ENCODE data around the gene TMEM213. TPM values are rescaled to one million over a fixed set of nuclear protein-coding genes. Genes with fewer than 3 reads are reported as not detected.

The TMEM213 gene
- total and polyA plus RNA-seq, 2 experiments from 2014 or later = not detected

GRCh38 chr7:138816650-138817049 lies 18.9 kb downstream of the TMEM213 start:
- no peaks in the 10 kb centered on the region for H3F3A ChIP-seq (ENCODE audit: insufficient read depth)

GRCh38 chr7:138819625-138820024 lies 21.8 kb downstream of the TMEM213 start:
- Histone ChIP-seq H3K4me3 (no peak overlapping the region), H3K27me3 (replicated peaks; ENCODE audit: insufficient read depth) (no peaks in the 10 kb centered on the region), H3K27ac (no peak overlapping the region), H3K9ac (no peak overlapping the region), H3K36me3 (ENCODE audit: low read depth) (no peaks in the 10 kb centered on the region), H3K4me2 (ENCODE audit: unreplicated experiment) (no peak overlapping the region), H3K79me2 (ENCODE audit: insufficient read depth) (no peaks in the 10 kb centered on the region), H2AFZ (no peak overlapping the region), H3K9me3 (ENCODE audit: low read depth) (no peaks in the 10 kb centered on the region), H3K9me2 (ENCODE audit: insufficient read depth) (no peaks in the 10 kb centered on the region), H3K4me1 (ENCODE audit: insufficient read depth) (no peaks in the 10 kb centered on the region), H4K20me1 (ENCODE audit: insufficient read depth) (no peaks in the 10 kb centered on the region), H3F3A (ENCODE audit: insufficient read depth) (no peaks in the 10 kb centered on the region)
- WGBS, 2 experiments (ENCODE audit: low coverage in 1 of 2, low lambda C conversion rate in 2 of 2, missing lambda C conversion rate in 2 of 2) = 50 to 52% methylated on average over 3 of the region's 3 CpGs
- DNase-seq = no peak
- in situ Hi-C loops (cut with MboI) = no loop called here
- no peak for TF ChIP-seq EZH2phosphoT487 (IDR thresholded peaks at IDR 0.05; ENCODE audit: insufficient read depth, low read depth)
- TF ChIP-seq EZH2 (IDR thresholded peaks at IDR 0.05; ENCODE audit: insufficient read depth, poor library complexity, severe bottlenecking) = no peak

More at GRCh38 chr7:138816650-138817049, 18.9 kb downstream of the TMEM213 start:
- Histone ChIP-seq H3K9me2 (ENCODE audit: insufficient read depth) (no peaks in the 10 kb centered on the region), H3K27me3 (replicated peaks; ENCODE audit: insufficient read depth) (0 out of 2 replicates have a peak, but pooled peaks cover 6% of the 10 kb centered on the region), H3K79me2 (ENCODE audit: insufficient read depth) (no peaks in the 10 kb centered on the region), H2AFZ (no peak overlapping the region), H3K36me3 (ENCODE audit: low read depth) (no peaks in the 10 kb centered on the region), H3K4me2 (ENCODE audit: unreplicated experiment) (no peak overlapping the region), H3K9ac (no peak overlapping the region), H4K20me1 (ENCODE audit: insufficient read depth) (no peaks in the 10 kb centered on the region), H3K4me1 (ENCODE audit: insufficient read depth) (no peaks in the 10 kb centered on the region), H3K9me3 (ENCODE audit: low read depth) (no peaks in the 10 kb centered on the region), H3K27ac (no peak overlapping the region), H3K4me3 (no peak overlapping the region)
- TF ChIP-seq EZH2phosphoT487 (IDR thresholded peaks at IDR 0.05; ENCODE audit: insufficient read depth, low read depth) (no peak), EZH2 (IDR thresholded peaks at IDR 0.05; ENCODE audit: insufficient read depth, poor library complexity, severe bottlenecking) (no peak)
- no peak for DNase-seq
- WGBS, 2 experiments (ENCODE audit: low coverage in 1 of 2, low lambda C conversion rate in 2 of 2, missing lambda C conversion rate in 2 of 2) = 26 to 27% methylated on average over 1 of the region's 1 CpG
- in situ Hi-C loops (cut with MboI) = no loop called here

GRCh38 chr7:138821912-138822311 lies 24.1 kb downstream of the TMEM213 start:
- Histone ChIP-seq H3K9ac (no peak overlapping the region), H3K4me2 (ENCODE audit: unreplicated experiment) (no peak overlapping the region), H3K27me3 (replicated peaks; ENCODE audit: insufficient read depth) (no peaks in the 10 kb centered on the region), H3K4me1 (ENCODE audit: insufficient read depth) (no peaks in the 10 kb centered on the region), H3F3A (ENCODE audit: insufficient read depth) (no peaks in the 10 kb centered on the region), H3K79me2 (ENCODE audit: insufficient read depth) (no peaks in the 10 kb centered on the region), H3K36me3 (ENCODE audit: low read depth) (no peaks in the 10 kb centered on the region), H3K27ac (no peak overlapping the region), H4K20me1 (ENCODE audit: insufficient read depth) (no peaks in the 10 kb centered on the region), H3K4me3 (no peak overlapping the region), H3K9me2 (ENCODE audit: insufficient read depth) (no peaks in the 10 kb centered on the region), H2AFZ (no peak overlapping the region), H3K9me3 (ENCODE audit: low read depth) (no peaks in the 10 kb centered on the region)
- 56 to 57% methylated on average over 7 of the region's 7 CpGs for WGBS, 2 experiments (ENCODE audit: low coverage in 1 of 2, low lambda C conversion rate in 2 of 2, missing lambda C conversion rate in 2 of 2)
- TF ChIP-seq EZH2phosphoT487 (IDR thresholded peaks at IDR 0.05; ENCODE audit: insufficient read depth, low read depth) = no peak
- no peak for TF ChIP-seq EZH2 (IDR thresholded peaks at IDR 0.05; ENCODE audit: insufficient read depth, poor library complexity, severe bottlenecking)
- no peak for DNase-seq
- in situ Hi-C loops (cut with MboI) = no loop called here

- Histone ChIP-seq H4K20me1 (ENCODE audit: insufficient read depth) (no peaks in the 10 kb centered on the region), H3K4me1 (ENCODE audit: insufficient read depth) (no peaks in the 10 kb centered on the region), H3K79me2 (ENCODE audit: insufficient read depth) (no peaks in the 10 kb centered on the region), H3K4me2 (ENCODE audit: unreplicated experiment) (no peak overlapping the region), H3K27ac (no peak overlapping the region), H3K27me3 (replicated peaks; ENCODE audit: insufficient read depth) (no peaks in the 10 kb centered on the region), H3K9ac (no peak overlapping the region), H2AFZ (no peak overlapping the region), H3K4me3 (no peak overlapping the region), H3K9me2 (ENCODE audit: insufficient read depth) (no peaks in the 10 kb centered on the region), H3K9me3 (ENCODE audit: low read depth) (no peaks in the 10 kb centered on the region), H3K36me3 (ENCODE audit: low read depth) (no peaks in the 10 kb centered on the region), H3F3A (ENCODE audit: insufficient read depth) (no peaks in the 10 kb centered on the region)
- TF ChIP-seq EZH2 (IDR thresholded peaks at IDR 0.05; ENCODE audit: insufficient read depth, poor library complexity, severe bottlenecking) (no peak), EZH2phosphoT487 (IDR thresholded peaks at IDR 0.05; ENCODE audit: insufficient read depth, low read depth) (no peak)
- no peak for DNase-seq
- 51 to 52% methylated on average over 11 of the region's 11 CpGs for WGBS, 2 experiments (ENCODE audit: low coverage in 1 of 2, low lambda C conversion rate in 2 of 2, missing lambda C conversion rate in 2 of 2)
- in situ Hi-C loops (cut with MboI) = no loop called here
Observed at GRCh38 chr7:138822867-138823535, 25.2 kb downstream of the TMEM213 start.
